HepG2 (cell line): Measurements from ENCODE around the gene STOML2. TPM values are rescaled to one million over a fixed set of nuclear protein-coding genes. Genes with fewer than 3 reads are reported as not detected.

ENCODE experiments used
- ATAD3A ChIP-seq: sonication (generic); formaldehyde crosslinking; IDR thresholded peaks from 2 replicates; pipeline ENCODE4 v1.4.0; 2020; ENCODE audit warnings: missing genetic modification reagents
- FOXJ3 ChIP-seq: sonication (generic); formaldehyde crosslinking; IDR thresholded peaks from 2 replicates; pipeline ENCODE4 v1.4.0; 2020; ENCODE audit warnings: missing genetic modification reagents, mild to moderate bottlenecking, borderline replicate concordance
- IKZF1 ChIP-seq: fragments of 450-650 bp; IDR thresholded peaks from 2 replicates; pipeline ENCODE4 v1.7.1; 2016
- KDM6A ChIP-seq: IDR thresholded peaks from 2 replicates; pipeline ENCODE4 v1.6.1; 2016; ENCODE audit warnings: low read depth
- MEF2D ChIP-seq: sonication (generic); formaldehyde crosslinking; IDR thresholded peaks from 2 replicates; pipeline ENCODE4 v1.5.1; 2020; ENCODE audit warnings: mild to moderate bottlenecking, missing genetic modification reagents
- MXD4 ChIP-seq: IDR thresholded peaks from 2 replicates; pipeline ENCODE4 v1.6.1; 2016; ENCODE audit warnings: mild to moderate bottlenecking, missing biosample characterization, missing genetic modification reagents
- NR2C2 ChIP-seq: sonication (generic); formaldehyde crosslinking; IDR thresholded peaks from 2 replicates; pipeline ENCODE4 v1.4.0; 2020; ENCODE audit warnings: missing genetic modification reagents, mild to moderate bottlenecking, moderate library complexity, borderline replicate concordance
- TMF1 ChIP-seq: sonication (generic); formaldehyde crosslinking; IDR thresholded peaks from 2 replicates; pipeline ENCODE4 v1.8.1; 2022; ENCODE audit warnings: low read depth, missing genetic modification reagents
- TOPORS ChIP-seq: sonication (generic); formaldehyde crosslinking; IDR thresholded peaks from 2 replicates; pipeline ENCODE4 v1.8.0; 2023; ENCODE audit warnings: mild to moderate bottlenecking, missing genetic modification reagents
- U2AF2 ChIP-seq: fragments of 200-400 bp; formaldehyde crosslinking; IDR thresholded peaks from 2 replicates; pipeline ENCODE4 v1.6.1; 2017; ENCODE audit warnings: low read depth, mild to moderate bottlenecking, low read length
- ZBTB20 ChIP-seq: sonication (generic); formaldehyde crosslinking; IDR thresholded peaks from 2 replicates; pipeline ENCODE4 v1.8.1; 2023; ENCODE audit warnings: missing genetic modification reagents, low read depth, mild to moderate bottlenecking, borderline replicate concordance
- ZNF24 ChIP-seq: fragments of 450-650 bp; IDR thresholded peaks from 2 replicates; pipeline ENCODE4 v1.6.1; 2017; ENCODE audit warnings: antibody characterized with exemption, mild to moderate bottlenecking
- ZNF256 ChIP-seq: sonication (generic); formaldehyde crosslinking; conservative IDR thresholded peaks from 2 replicates; pipeline ENCODE4 v1.4.0; 2020; ENCODE audit warnings: missing genetic modification reagents
- ZNF44 ChIP-seq: sonication (generic); formaldehyde crosslinking; IDR thresholded peaks from 2 replicates; pipeline ENCODE4 v1.5.1; 2020; ENCODE audit warnings: mild to moderate bottlenecking, missing genetic modification reagents
- ZNF550 ChIP-seq: sonication (generic); formaldehyde crosslinking; IDR thresholded peaks from 2 replicates; pipeline ENCODE4 v1.4.0; 2020; ENCODE audit warnings: mild to moderate bottlenecking, missing genetic modification reagents, borderline replicate concordance
- ZNF713 ChIP-seq: sonication (generic); formaldehyde crosslinking; IDR thresholded peaks from 2 replicates; pipeline ENCODE4 v1.4.0; 2020; ENCODE audit warnings: mild to moderate bottlenecking, missing genetic modification reagents
- ZNF761 ChIP-seq: sonication (generic); formaldehyde crosslinking; conservative IDR thresholded peaks from 2 replicates; pipeline ENCODE4 v1.4.0; 2020; ENCODE audit warnings: mild to moderate bottlenecking, missing genetic modification reagents
- ZNF773 ChIP-seq: sonication (generic); formaldehyde crosslinking; IDR thresholded peaks from 2 replicates; pipeline ENCODE4 v1.4.0; 2020; ENCODE audit warnings: missing genetic modification reagents, borderline replicate concordance
- polyA plus RNA-seq, 8 experiments: library from polyadenylated mRNA; depleted of rRNA in 3 of 8; stranded (reverse) in 7 of 8; unstranded in 1 of 8; fragments of >200 nt; fragmentation: Illumina TruSeq in 4 of 8; extraction: Trizol in 4 of 8; gene quantifications; 2 replicates each; pipeline versions ENCODE4 v1.2.1 to v1.2.3, GENCODE V29; 2011 to 2016; ENCODE audit warnings: low read depth in 4 of 8, missing spikeins in 1 of 8, mixed read lengths in 1 of 8; ENCODE audit not compliant: insufficient read depth in 1 of 8
- total RNA-seq, 5 experiments: library from RNA; depleted of rRNA; stranded (reverse); fragments of >200 nt; fragmentation: Illumina TruSeq; extraction: Trizol; gene quantifications; 2 replicates each; pipeline ENCODE4 v1.2.3, GENCODE V29; 2016; ENCODE audit warnings: low read depth in 1 of 5
- TF ChIP-seq, protein P1 (sequence below): sonication (generic); formaldehyde crosslinking; IDR thresholded peaks from 2 replicates; pipeline ENCODE4 v1.8.0; 2022; ENCODE audit warnings: missing genetic modification reagents, mild to moderate bottlenecking, borderline replicate concordance
- TF ChIP-seq, protein P2 (sequence below): sonication (generic); formaldehyde crosslinking; IDR thresholded peaks from 2 replicates; pipeline ENCODE4 v1.4.0; 2020; ENCODE audit warnings: mild to moderate bottlenecking, low read depth, missing genetic modification reagents
- TF ChIP-seq, protein P3 (sequence below): sonication (generic); formaldehyde crosslinking; IDR thresholded peaks from 2 replicates; pipeline ENCODE4 v1.5.1; 2020; ENCODE audit warnings: missing genetic modification reagents, mild to moderate bottlenecking, borderline replicate concordance
- TF ChIP-seq, protein P4 (sequence below): sonication (generic); formaldehyde crosslinking; IDR thresholded peaks from 2 replicates; pipeline ENCODE4 v1.8.0; 2022; ENCODE audit warnings: missing genetic modification reagents, mild to moderate bottlenecking, inconsistent platforms, borderline replicate concordance
- TF ChIP-seq, protein P5 (sequence below): sonication (generic); formaldehyde crosslinking; IDR thresholded peaks from 2 replicates; pipeline ENCODE4 v1.4.0; 2020; ENCODE audit warnings: missing genetic modification reagents

The STOML2 gene
- total and polyA plus RNA-seq, 2 of the 13 experiments (the other 11 are each of a cell fraction or from before 2014, with no cell fraction given), result 245 to 250 TPM

DNA sequence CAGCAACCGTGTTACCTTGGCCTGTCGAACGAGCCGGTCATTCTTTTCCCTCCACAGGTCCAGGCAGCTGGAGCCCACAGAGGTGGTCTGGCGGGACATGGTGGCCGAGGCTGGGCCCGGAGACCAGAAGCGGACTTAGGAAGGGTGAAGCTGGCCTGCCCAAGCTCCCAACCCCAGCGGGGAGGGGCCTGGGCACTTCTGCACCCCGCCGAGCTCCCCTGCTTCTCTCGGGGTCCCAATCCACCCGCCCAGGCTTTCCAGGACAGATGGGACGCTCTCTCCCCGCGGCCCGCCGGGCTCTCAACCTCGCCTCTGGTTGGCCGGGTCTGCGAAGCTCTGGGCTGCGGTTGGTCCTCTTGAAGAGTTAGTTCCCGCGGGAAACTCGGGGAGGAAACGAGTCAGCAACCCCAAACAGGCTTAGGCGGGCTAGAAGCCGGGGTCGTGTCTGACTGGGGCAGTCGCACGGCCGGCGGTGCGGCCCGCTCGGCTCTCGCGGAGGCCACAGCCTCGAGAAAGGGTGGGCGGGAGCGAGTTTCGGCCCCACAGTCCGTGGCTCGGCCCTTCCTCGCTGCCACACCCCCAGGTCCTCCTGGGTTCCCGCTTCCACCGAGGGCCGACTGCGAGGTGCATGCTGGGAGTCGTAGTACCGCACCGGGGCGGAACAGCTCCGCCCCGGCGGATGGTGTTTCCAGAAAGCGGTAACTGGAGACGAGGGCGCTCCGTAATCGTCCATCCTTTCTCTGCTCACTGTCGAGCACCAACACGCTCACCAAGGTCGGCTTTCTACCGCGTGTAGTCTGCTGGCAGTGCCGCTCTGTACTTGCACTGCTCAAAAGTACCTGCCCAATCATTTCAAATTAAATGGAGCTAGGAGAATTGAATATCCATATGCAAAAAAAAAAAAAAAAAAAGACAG is 23.2 kb downstream of the STOML2 start, which contains the start of gene FANCG (continued):
- TF ChIP-seq TMF1, result peak; percentile 74; the same call in 1 of the 2 replicates
- TF ChIP-seq, protein P1, sequence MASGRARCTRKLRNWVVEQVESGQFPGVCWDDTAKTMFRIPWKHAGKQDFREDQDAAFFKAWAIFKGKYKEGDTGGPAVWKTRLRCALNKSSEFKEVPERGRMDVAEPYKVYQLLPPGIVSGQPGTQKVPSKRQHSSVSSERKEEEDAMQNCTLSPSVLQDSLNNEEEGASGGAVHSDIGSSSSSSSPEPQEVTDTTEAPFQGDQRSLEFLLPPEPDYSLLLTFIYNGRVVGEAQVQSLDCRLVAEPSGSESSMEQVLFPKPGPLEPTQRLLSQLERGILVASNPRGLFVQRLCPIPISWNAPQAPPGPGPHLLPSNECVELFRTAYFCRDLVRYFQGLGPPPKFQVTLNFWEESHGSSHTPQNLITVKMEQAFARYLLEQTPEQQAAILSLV (CRISPR knock-in tag), result peak; percentile 53; the same call in 1 of the 2 replicates
- peak; percentile 60; the same call in 1 of the 2 replicates for TF ChIP-seq NR2C2
- TF ChIP-seq, protein P2, sequence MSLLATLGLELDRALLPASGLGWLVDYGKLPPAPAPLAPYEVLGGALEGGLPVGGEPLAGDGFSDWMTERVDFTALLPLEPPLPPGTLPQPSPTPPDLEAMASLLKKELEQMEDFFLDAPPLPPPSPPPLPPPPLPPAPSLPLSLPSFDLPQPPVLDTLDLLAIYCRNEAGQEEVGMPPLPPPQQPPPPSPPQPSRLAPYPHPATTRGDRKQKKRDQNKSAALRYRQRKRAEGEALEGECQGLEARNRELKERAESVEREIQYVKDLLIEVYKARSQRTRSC (CRISPR knock-in tag), result no peak
- 0 out of 2 replicates have a peak, but pooled peaks have one; percentile 53 for TF ChIP-seq ZNF256 (CRISPR knock-in tag)
- no peak for TF ChIP-seq ZNF44 (CRISPR knock-in tag)
- peak; percentile 56; the same call in 1 of the 2 replicates for TF ChIP-seq MXD4 (CRISPR knock-in tag)
- no peak for TF ChIP-seq U2AF2
- no peak for TF ChIP-seq ZNF24
- TF ChIP-seq, protein P3, sequence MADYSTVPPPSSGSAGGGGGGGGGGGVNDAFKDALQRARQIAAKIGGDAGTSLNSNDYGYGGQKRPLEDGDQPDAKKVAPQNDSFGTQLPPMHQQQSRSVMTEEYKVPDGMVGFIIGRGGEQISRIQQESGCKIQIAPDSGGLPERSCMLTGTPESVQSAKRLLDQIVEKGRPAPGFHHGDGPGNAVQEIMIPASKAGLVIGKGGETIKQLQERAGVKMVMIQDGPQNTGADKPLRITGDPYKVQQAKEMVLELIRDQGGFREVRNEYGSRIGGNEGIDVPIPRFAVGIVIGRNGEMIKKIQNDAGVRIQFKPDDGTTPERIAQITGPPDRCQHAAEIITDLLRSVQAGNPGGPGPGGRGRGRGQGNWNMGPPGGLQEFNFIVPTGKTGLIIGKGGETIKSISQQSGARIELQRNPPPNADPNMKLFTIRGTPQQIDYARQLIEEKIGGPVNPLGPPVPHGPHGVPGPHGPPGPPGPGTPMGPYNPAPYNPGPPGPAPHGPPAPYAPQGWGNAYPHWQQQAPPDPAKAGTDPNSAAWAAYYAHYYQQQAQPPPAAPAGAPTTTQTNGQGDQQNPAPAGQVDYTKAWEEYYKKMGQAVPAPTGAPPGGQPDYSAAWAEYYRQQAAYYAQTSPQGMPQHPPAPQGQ, result no peak
- TF ChIP-seq, protein P4, sequence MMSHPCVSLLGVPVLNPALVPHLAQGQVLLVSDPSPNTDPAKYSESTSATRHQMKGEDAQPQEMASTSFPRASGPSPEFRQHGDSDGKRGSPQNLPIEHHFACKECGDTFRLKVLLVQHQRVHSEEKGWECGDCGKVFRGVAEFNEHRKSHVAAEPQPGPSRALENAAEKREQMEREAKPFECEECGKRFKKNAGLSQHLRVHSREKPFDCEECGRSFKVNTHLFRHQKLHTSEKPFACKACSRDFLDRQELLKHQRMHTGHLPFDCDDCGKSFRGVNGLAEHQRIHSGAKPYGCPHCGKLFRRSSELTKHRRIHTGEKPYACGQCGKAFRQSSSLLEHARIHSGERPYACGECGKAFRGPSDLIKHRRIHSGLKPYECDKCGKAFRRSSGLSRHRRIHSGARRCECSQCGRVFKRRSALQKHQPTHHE (CRISPR knock-in tag), result no peak; the same call in 1 of the 2 replicates
- no peak for TF ChIP-seq ATAD3A (CRISPR knock-in tag)
- no peak for TF ChIP-seq ZNF761
- no peak; the same call in 1 of the 2 replicates for TF ChIP-seq MEF2D (CRISPR knock-in tag)
- no peak for TF ChIP-seq ZNF713 (CRISPR knock-in tag)
- no peak for TF ChIP-seq KDM6A (CRISPR knock-in tag)
- TF ChIP-seq ZBTB20 (CRISPR knock-in tag), result no peak
- no peak for TF ChIP-seq IKZF1
- no peak for TF ChIP-seq ZNF773
- no peak for TF ChIP-seq ZNF550 (CRISPR knock-in tag)
- TF ChIP-seq TOPORS (CRISPR knock-in tag), result peak; percentile 85; the same call in 1 of the 2 replicates
- TF ChIP-seq, protein P5, sequence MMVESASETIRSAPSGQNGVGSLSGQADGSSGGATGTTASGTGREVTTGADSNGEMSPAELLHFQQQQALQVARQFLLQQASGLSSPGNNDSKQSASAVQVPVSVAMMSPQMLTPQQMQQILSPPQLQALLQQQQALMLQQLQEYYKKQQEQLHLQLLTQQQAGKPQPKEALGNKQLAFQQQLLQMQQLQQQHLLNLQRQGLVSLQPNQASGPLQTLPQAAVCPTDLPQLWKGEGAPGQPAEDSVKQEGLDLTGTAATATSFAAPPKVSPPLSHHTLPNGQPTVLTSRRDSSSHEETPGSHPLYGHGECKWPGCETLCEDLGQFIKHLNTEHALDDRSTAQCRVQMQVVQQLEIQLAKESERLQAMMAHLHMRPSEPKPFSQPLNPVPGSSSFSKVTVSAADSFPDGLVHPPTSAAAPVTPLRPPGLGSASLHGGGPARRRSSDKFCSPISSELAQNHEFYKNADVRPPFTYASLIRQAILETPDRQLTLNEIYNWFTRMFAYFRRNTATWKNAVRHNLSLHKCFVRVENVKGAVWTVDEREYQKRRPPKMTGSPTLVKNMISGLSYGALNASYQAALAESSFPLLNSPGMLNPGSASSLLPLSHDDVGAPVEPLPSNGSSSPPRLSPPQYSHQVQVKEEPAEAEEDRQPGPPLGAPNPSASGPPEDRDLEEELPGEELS, result no peak
- TF ChIP-seq FOXJ3 (CRISPR knock-in tag), result no peak
